GM21529 (cell line): ENCODE measurements around the gene CPE.
A peak's percentile ranks its signal among the peaks of the same experiment; 100 is the strongest.

ENCODE experiments used
- ATAC-seq: cut with Tn5 transposase; IDR thresholded peaks from one replicate; pipeline ENCODE4 v1.9.1; 2021; ENCODE audit not compliant: unreplicated experiment

CPE gene

DNA sequence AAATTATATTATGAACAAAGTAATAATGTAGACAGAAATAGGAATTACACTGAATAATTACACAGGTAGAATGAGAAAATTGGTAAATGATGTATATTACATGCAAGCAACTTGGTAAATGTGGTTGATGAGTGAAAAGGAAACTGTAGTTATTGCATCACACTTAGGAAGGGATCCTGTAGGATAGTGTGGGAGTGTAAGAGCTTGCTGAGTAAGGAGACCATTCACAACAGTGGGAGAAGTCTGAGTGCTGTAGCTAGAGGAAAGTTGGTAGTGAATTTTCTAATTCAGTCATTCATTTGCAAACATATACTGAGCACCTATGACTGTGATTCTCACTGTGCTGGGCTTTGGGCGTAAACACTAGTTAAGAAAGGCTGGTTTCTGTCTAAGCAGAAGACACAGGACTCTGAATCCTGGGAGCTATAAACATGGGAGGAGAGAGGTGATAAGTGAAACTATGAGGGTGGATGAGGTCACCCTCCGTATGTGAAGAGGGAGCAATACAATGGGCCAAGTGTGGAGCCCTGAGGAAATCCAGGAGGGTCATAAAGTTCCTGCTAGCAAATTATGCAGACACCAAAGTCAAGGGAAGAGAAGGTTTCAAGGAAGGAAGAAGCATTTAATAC, 14.2 kb upstream of the CPE start:
- ATAC-seq: no peak

DNA sequence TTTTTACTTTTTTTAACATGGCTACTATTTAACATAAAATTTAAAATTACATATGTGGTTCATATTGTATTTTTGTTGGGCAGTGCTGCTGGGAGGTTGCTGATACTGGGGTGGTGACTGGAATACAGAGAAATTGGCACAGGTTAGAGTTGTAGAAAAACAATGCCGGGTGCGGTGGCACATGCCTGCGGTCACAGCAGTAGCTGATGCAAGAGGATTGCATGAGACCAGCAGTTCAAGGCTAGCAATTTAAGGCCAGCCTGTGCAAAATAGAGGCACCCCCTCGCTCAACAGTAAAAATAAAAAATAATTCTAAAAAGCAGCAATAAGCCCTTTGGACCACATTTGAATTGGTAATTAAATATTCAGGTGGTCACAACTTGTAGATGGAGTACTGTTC, 11.8 kb upstream of the CPE start:
- ATAC-seq: no peak

DNA sequence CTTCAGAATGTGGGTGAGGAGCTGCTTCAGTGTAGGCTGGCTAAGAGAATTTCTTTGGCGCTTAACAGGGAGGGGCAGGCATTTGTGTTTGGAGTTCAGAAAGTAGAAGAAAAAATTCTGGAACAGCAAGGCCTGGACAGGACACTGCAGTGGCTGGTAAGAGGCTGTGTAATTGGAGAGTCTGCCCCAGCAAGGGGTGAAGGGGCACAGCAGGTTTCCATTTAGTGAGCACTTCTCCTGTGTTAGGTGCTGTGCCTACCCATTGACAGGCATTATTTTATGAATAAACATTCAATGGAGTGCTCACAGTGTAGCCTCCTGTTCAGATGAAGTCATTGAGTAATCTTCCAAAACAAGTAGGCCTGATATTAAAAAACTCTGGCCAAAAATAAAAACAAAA, 10.7 kb upstream of the CPE start:
- ATAC-seq: no peak

DNA sequence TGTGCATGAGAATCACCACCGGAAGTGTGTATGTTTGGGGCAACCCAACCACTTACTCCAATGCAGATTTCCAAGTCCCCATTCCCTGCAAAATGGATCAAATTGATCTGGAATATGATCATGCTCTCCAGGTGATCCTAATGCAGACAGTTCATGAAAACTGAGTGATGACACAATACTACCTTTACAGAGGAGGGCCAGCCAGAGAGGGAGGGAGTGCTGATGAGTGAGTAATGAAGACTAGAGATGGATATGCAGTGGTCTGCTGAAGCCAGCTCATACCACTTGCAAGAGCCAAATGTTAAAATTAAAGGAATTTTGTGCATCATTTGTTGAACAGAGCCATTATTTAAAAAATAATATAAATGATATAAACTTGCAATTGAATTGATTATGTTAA, 10.2 kb upstream of the CPE start:
- no peak for ATAC-seq

DNA sequence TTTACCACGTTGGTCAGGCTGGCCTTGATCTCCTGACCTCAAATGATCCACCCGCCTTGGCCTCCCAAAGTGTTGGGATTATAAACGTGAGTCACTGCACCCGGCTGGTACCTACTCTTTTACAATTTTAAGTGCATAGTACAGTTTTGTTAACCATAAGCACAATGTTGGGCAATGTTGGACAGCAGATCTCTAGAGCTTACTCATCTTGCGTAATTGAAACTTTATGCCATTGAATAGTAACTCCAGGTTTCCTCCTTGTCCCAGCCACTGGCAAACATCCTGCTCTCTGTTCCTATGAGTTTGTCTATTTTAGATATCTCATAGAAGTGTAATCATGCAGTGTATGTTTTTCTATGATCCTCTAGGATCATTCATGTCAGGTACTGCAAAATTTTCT, 9.3 kb upstream of the CPE start:
- ATAC-seq: no peak

DNA sequence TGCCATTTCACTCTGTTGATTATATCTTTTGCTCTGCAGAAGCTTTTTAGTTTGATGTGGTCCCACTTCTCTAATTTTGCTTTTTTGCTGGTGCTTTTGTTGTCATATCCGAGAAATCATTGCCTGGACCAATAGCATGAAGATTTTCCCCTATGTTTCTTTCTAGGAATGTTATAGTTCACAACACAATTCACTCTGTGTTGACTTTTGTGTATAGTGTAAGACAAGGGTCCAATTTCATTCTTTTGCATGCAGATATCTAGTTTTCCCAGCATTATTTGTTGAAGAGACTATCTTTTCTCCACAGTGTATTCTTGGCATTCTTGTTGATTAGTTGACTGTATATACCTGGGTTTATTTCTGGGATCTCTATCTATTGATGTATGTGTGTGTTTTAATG, 8.3 kb upstream of the CPE start:
- no peak for ATAC-seq

DNA sequence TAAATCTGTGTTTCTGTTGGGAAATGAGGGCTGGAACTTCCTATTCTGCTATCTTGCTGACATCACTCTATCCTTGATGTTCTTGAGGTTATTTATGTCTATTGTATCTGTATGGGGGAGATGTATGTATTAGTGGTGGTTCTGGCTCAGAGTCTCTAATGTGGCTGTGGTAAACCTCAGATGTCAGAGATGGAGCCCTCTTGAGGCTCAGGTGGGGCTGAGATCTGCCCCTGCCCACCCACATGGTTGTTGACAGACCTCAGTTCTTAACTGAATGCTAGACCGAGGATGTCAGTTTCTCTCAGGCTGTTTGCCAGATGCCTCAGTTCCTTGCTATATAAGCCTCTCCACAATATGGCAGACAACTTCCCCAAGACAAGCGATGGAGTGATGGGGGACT, 3.3 kb upstream of the CPE start:
- ATAC-seq: no peak

DNA sequence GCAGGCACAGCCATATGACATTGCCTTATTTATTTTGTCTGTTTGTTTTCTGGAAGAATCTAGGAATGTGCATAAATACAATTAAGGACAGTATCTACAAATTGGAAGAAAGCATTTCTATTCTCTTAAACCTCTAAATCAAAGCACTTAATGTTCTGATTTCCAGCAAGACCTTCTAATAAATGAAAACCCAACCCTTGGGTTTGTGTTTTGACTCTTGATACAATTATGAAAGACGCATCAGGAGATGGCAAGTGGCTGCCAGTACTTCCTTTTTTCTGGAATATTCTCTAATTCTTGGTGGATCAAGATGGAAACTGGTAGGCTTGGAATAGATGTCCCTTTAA, 437 bp upstream of the CPE start:
- ATAC-seq: no peak

DNA sequence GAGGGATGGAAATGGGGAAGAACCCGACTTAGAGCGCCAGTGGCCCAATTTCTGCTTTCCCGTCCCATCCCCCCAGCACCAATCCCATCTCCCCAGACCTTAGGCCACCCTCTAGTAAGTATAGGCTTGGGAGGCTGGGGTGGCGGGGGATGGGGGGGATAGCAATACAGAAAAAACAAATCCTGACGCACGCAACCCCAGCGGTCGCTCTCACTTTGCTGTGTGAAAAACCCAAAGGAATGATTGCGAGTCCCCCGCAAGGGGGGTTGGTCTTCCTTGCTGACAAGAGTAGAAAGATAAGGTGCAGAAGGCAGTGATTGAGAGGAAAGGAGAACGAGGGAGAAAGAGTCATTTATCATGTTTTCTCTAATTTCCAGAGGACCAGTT, 863 bp downstream of the CPE start:
- ATAC-seq: no peak

DNA sequence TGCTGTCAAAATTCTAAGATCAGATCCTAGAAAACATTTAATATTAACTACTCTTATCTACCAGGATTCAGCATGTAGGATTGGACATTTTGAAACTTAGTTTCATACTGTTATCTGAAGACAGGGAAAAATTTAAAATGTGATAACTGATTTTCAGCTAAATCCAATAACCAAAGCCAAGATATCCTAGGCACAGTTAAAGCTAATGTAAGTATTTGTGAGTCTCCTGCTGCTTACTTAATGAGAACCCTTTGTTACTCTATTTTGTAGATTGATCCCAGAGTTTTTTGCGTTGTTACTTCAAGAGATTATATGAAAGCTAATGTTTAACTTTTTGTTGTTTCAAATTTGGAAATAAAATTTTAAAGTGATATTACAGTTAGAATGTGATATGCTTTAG, 2.0 kb downstream of the CPE start:
- no peak for ATAC-seq

DNA sequence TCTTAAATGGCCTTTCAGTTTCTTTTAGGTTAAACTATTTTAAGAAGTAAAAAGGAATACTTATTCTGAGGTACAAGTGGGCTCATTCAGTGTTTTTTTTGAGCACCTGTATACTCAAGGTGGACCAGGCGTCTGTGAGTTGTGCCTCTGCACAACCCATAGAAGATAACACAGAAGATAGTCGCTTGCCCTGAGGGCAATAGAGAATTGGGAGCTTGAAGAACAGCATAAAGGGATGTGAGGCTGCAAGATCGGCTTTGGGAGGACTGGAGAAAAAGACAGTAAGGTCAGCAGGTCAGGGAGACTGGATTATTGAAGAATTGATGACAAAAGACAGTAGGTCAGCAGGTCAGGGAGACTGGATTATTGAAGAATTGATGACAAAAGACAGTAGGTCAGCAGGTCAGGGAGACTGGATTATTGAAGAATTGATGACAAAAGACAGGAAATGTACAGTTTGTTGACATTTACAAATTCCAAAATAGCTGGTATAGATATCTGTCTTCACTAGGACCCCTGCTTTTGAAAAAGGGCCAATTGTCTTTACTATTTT, 3.1 kb downstream of the CPE start:
- ATAC-seq: no peak

DNA sequence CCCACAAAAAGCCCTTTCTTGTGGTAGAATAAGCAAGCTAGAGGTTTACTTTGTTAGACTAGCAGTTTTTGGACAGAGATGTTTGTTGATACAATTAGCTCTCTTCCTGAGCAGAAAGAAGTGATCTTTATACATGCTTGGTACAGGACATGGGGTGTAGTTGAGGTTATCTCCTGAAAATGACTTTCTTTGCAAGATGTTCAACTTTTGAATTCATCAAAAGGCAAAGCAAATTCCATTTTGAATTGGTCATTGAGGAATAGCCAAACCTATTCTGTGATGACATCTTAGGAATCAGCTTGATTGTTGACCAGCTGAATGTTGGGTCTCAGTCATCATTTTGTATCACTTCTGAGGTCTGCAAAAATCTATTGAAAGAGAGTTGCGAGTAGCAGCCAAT, 3.8 kb downstream of the CPE start:
- no peak for ATAC-seq

DNA sequence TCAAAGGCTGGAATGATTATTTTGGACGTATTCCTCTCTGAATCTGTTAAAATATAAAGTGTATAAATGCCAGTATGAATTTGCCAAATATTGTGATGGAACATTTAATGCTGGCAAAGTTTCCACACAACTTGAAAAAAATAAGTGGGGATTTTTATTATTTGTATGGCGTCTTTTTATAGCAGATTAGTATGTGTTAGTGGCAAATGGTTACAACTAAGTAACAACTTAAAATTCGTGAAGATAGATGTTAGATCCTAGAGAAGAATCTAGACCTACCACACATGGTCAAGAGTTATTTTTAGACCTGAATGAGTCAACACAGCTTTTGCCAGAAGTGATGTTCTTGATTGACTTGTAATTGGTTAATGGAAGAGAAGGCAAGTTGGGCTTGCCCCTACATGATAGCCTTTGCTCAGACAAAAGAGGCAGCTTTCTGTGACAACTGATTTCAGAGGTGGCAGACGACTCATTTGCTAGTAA, 4.8 kb downstream of the CPE start:
- ATAC-seq: no peak

DNA sequence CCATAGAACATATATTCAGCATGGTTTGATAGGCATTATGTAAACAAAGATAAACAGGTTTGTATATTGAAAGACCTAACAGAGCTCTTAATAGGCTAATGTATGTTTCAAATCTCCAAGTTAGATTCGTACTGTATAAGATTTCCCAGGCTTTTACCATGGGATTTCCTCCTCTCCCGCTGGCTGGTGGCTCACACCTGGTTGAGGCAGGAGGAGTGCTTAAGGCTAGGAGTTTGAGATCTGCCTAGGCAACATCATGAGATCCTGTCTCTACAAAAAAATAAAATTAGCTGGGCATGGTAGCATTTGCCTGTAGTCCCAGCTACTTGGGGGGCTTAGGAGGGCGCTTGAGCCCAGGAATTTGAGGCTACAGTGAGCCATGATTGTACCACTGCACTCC, 5.4 kb downstream of the CPE start:
- ATAC-seq: no peak

DNA sequence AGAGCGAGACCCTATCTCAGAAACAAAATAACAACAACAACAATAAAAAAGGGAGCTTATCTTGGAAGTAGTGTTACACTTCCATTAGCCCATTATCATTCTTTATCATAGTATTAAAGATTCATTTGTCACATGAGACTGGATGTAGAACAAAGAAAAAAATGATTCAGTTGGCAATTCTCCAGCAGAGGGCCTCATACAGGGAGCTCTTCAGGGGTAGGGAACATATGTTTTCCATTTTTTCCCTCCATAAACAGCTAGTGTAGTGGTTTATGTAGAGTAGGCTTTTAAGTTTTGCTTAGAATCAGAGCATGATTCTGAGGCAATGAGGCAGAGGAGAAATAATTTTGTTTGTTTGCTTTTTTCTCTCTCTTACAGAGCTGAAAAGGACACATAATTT, 5.8 kb downstream of the CPE start:
- no peak for ATAC-seq

DNA sequence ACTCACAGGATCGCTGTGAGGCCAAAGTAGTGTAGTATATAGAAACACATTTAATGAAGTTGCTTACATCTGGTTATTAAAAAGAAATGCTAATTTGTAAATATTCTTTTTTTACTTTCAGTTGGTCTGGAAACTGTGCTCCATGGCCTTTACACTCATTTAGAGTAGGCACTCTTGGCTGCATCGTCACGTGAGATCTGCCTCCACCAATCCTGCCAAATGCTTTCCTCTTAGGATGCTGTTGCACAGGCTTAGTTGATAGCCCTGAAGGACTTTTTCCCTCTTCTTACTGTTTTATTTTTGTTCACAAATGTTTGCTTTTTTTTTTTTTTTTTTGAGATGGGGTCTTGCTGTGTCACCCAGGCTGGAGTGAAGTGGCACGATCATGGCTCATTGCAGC, 6.3 kb downstream of the CPE start:
- ATAC-seq: no peak

DNA sequence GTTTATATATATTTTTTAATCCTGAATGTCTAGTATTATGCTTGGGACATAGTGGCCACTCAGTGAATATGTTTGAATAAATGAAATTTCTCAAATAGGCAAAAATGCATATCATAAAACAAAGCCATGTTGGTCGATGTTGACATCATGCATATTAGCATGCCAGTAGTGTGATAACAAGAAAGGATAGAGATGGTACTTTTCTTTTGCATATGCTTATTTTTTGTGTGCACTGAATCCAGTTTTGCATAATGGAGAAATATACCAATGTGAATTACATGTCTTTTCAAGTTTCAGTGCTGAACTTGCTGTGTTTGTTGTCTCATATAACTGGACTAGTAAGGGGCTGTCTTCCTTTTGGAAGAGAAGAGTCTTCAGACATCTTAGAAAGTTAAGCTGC, 7.5 kb downstream of the CPE start:
- ATAC-seq: no peak

DNA sequence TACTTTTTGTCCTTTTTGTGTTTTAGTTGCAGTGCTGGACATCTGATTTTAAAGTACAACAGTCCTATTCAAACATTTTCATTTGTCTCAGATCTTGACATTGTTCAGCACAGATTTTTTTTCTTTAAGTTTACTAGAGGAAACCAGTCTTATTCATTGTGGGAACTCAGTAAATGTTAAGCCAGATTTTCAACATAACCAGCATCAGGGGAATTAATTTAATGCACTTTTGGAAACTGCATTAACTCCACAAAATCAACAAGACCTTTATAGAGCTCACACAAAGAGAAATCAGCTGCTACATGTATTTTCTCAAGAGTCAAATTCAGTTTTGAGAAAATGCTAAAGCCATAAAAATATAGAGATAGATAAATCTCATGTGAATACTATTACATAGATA, 9.9 kb downstream of the CPE start:
- ATAC-seq: no peak

DNA sequence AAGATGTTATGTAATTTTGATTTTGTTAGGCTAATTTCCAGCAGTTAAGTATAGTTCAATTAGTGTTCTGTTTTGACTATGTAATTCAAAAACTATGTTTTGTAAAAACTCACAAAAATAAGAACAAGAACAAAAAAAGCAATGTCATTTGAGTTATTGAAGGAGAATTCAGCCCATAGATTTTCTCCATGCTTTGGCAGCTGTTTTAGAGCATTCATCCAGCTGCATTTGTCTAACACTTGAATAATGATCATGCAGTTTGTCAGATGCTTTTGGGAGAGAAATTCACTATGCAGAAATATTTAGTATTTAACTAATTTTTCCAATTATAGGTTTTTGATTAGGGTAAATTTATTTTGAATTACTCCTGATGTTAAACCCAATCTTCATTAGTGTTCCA, 14.2 kb downstream of the CPE start:
- ATAC-seq: no peak

DNA sequence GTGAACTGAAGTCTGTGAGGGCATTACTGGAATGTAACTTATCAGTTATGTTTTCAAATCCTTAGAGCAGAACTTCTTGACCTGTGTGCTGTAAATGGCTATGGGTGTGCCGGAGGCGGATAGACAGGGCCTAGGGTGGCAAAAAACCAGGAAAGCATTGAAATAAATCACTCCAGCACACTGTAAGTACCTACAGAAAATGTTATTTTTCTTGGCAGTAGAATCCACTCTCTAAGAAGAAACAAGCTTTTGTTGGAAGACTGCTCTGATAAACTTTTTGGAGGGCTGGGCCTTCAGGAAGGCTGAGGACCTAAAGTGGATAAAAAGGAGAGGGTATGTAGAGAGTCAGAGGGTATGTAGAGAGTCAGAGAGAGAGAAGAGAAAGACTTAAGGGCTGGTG, 14.9 kb downstream of the CPE start:
- no peak for ATAC-seq

DNA sequence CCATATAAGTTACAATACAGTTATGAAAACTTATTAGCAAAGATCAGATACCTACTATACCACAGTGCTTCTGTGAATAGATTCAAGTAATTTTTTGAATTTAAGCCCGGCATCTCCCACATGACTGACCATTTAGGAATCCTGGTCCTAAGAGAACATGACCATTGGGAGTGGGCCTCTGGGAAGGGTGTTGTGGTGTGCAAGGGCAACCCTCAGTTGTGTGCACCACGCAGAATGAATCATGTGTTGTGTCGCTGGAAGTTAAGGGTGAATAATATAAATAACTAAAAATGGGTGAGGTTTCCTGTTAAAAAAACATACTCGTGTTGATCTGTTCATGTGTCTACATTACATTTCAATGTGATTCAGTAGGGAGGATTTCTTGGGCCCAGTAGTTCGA, 15.5 kb downstream of the CPE start:
- no peak for ATAC-seq

DNA sequence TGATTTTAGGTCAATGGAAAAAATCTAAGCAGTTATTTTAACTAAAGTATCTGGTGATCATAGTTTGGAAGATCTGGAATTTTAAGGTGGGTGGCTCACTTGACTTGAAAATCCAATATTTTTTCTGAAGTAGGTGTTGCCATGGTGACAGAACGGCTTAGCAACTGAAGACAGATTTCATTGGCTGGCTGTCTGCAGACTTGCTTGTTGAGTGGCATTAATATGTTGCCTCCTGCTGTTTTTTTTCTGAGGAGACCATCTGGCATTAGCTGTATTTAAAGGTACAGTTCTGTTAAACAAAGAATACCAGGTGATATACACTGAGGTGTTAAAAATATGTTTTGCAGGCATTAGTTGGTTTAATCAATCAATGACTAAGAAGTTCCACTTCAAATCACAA, 19.8 kb downstream of the CPE start:
- ATAC-seq: peak; percentile 71

DNA sequence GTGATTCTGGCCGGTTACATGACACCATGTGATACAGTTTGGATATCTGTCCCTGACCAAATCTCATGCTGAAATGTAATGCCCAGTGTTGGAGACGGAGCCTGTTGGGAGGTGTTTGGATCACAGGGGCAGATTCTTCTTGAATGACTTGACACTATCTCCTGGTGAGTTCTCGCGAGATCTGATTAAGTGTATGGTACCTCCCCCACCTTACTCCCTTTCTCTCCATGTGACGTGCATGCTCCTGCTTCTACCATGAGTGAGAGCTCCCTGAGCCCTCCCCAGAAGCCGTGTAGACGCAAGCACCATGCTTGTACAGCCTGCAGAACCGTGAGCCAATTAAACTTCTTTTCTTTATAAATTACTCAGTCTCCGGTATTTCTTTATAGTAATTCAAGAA, 23.6 kb downstream of the CPE start:
- ATAC-seq: no peak

DNA sequence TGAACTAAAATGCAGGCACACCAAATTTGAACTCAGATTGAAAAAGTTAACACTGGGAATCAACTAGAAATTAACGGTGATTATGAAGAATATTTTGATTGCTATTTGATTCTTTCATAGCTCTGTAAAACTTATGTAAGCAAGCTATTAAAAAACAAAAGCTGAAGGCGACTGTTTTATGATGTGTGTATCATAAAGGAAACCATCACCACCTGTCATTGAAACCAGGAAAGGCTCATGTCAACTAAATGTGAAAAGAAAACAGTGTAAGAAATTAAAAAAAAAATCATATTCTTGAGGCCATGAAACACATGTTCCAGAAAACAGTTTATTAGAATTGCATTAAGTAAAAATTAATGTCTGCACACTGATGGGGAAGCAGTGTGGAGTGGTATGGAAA, 24.2 kb downstream of the CPE start:
- ATAC-seq: no peak
